Calu3 (cell line): ENCODE results near the gene TTLL8. TPM values are rescaled to one million over a fixed set of nuclear protein-coding genes. Genes with fewer than 3 reads are reported as not detected.

Source experiments
- BruUV-seq: library from RNA; stranded (reverse); fragments of 400-500 nt; replicated peaks from 2 replicates; lab custom pipeline; 2021; lab: Mats Ljungman, UMichigan
- CTCF ChIA-PET: fragments of 300-600 bp; sonication (Branson Sonifier 250); formaldehyde crosslinking; loops from one replicate; lab custom pipeline; 2022; ENCODE audit warnings: antibody characterized with exemption; lab: Charles Lee
- DNase-seq: peaks from one replicate; pipeline ENCODE4 v3.0.0; 2022
- H3K27ac Mint-ChIP-seq: one replicate; pipeline ENCODE4 v1.8.0; 2022; ENCODE audit warnings: mixed read lengths; ENCODE audit not compliant: unreplicated experiment
- H3K27me3 Mint-ChIP-seq: one replicate; pipeline ENCODE4 v1.8.0; 2022; ENCODE audit warnings: mixed read lengths; ENCODE audit not compliant: unreplicated experiment
- H3K36me3 Mint-ChIP-seq: one replicate; pipeline ENCODE4 v1.8.0; 2022; ENCODE audit warnings: mild to moderate bottlenecking, moderate library complexity, mixed read lengths; ENCODE audit not compliant: insufficient read depth, unreplicated experiment
- H3K4me1 Mint-ChIP-seq: one replicate; pipeline ENCODE4 v1.8.0; 2022; ENCODE audit warnings: mild to moderate bottlenecking, low read depth, mixed read lengths; ENCODE audit not compliant: unreplicated experiment
- H3K4me3 Mint-ChIP-seq: one replicate; pipeline ENCODE4 v1.8.0; 2022; ENCODE audit warnings: mild to moderate bottlenecking, low read depth, moderate library complexity, mixed read lengths; ENCODE audit not compliant: unreplicated experiment
- H3K9me3 Mint-ChIP-seq: one replicate; pipeline ENCODE4 v1.8.0; 2022; ENCODE audit warnings: low read depth, mixed read lengths; ENCODE audit not compliant: unreplicated experiment
- CTCF ChIP-seq: fragments of 200-600 bp; IDR thresholded peaks from one replicate; pipeline ENCODE4 v1.8.0; 2022; ENCODE audit warnings: antibody characterized with exemption; ENCODE audit not compliant: unreplicated experiment
- intact Hi-C: fragments of 100-400 bp; cut with micrococcal nuclease; formaldehyde crosslinking; loops from one replicate; pipeline ENCODE4 v1.10.0; 2022; ENCODE audit not compliant: unreplicated experiment
- total RNA-seq: library from RNA; stranded (reverse); gene quantifications from 2 replicates; pipeline ENCODE4 v1.2.3, GENCODE V29; 2022

The TTLL8 gene
- total RNA-seq, 1 experiment from 2014 or later: not detected

DNA sequence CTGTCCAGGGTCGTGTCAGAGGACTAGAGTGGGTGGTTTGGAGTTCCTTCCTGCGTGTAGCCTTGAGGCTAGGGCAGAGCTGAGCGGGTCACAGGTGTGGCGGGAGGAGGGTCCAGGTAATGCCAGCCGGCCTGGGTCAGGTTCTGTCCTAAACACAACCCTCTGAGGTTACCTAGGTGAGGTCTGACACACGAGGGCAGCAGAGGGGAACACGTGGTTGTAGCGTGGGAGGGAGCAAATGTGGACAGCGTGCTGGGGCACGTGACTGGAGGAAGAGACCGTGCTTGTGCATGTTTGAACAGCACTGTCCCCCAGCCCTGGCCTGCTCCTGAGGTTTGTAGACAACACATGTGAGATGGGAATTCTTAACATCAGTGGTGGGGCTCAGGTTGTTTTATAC is 44.8 kb upstream of the TTLL8 start:
- CTCF ChIA-PET: no interaction called here
- Mint-ChIP-seq H3K36me3 (no peaks in the 10 kb centered on the region), H3K27me3 (peaks cover 38% of the 10 kb centered on the region), H3K4me3 (no peak overlapping the region), H3K4me1 (no peaks in the 10 kb centered on the region), H3K9me3 (no peaks in the 10 kb centered on the region), H3K27ac (no peak overlapping the region)
- intact Hi-C loops: no loop called here
- no peak for TF ChIP-seq CTCF
- no TSS peak for BruUV-seq
- no peak for DNase-seq

DNA sequence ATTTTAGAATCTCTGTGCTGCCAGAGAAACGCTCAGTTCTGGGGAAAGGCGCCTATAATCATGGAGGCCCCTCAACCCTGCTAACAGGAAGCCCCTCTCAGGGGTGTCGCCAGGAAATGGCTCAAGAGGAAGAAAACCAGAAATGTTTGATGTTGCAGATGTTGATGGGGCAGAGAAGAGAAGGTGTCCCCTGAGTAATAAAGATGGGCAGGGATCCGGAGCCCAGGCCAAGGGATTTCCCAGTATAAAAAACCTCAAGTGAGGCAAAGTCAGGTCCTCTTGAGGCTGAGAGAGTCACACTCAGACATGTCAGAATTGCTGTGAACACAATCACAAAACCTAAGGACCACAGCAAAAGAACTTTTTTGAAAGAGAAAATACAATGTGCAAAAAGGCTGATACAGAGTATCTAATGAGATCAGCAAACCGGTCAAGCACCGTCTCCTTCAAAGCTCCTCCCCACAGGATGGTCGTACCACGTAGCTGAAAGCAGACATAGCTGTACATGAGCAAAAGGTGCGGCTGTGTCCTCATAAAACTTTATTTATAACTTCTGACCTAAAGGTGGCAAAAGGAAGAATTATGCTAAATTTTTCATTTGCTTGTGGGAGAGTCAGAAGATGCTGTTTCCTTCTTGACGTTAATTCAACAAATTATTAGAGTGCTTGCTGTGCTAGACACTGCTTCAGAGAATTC is 43.9 kb upstream of the TTLL8 start:
- no peak overlapping the region for H3K4me3 Mint-ChIP-seq
- intact Hi-C loops: no loop called here
- no peaks in the 10 kb centered on the region for H3K9me3 Mint-ChIP-seq
- no peak for TF ChIP-seq CTCF
- H3K27me3 Mint-ChIP-seq: peaks cover 44% of the 10 kb centered on the region
- no peak overlapping the region for H3K27ac Mint-ChIP-seq
- CTCF ChIA-PET: no interaction called here
- no peak for DNase-seq
- no peaks in the 10 kb centered on the region for H3K36me3 Mint-ChIP-seq
- no TSS peak for BruUV-seq
- H3K4me1 Mint-ChIP-seq: no peaks in the 10 kb centered on the region

DNA sequence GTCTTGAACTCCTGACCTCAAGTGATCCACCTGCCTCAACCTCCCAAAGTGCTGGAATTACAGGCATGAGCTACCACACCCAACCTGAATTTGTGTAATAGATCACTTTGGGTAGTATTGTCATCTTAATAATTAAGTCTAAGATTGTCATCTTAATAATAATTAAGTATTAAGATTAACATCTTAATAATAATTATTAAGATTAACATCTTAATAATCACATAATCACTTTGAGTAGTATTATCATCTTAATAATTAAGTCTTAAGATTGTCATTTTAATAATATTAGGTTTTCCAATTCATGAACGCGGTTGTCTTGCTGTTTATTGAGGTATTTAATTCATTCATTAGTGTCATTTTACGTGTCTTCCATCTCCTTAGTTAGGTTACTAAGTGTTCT is 40.0 kb upstream of the TTLL8 start:
- H3K4me1 Mint-ChIP-seq: no peaks in the 10 kb centered on the region
- intact Hi-C loops: no loop called here
- H3K27ac Mint-ChIP-seq: no peak overlapping the region
- CTCF ChIA-PET: no interaction called here
- BruUV-seq: no TSS peak
- no peaks in the 10 kb centered on the region for H3K36me3 Mint-ChIP-seq
- DNase-seq: no peak
- no peak overlapping the region for H3K4me3 Mint-ChIP-seq
- H3K27me3 Mint-ChIP-seq: peaks cover 70% of the 10 kb centered on the region
- peaks cover 2% of the 10 kb centered on the region for H3K9me3 Mint-ChIP-seq
- no peak for TF ChIP-seq CTCF

DNA sequence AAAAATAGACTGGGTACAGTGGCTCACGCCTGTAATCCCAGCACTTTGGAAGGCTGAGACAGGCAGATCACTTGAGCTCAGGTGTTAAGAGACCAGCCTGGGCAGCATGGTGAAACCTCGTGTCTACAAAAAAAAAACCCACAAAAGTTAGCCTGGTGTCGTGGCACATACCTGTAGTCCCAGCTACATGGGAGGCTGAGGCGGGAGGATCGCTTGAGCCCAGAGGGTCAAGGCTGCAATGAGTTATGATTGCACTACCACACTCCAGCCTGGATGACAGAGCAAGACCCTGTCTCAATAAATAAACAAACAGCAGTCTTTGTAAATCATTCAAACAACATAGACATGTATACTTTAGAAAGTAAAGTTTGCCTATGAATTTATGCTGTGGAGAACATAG is 34.2 kb upstream of the TTLL8 start:
- DNase-seq: no peak
- TF ChIP-seq CTCF: no peak
- Mint-ChIP-seq H3K27ac (no peak overlapping the region), H3K36me3 (no peaks in the 10 kb centered on the region), H3K27me3 (peaks cover 57% of the 10 kb centered on the region), H3K4me1 (no peaks in the 10 kb centered on the region), H3K9me3 (peaks cover 6% of the 10 kb centered on the region), H3K4me3 (no peak overlapping the region)
- intact Hi-C loops: no loop called here
- CTCF ChIA-PET: no interaction called here
- no TSS peak for BruUV-seq
